ENCODE measurements around the gene PCNA.
"Not testable (repeated sequence)": the region's sequence is repeated elsewhere in the genome, so short reads cannot be mapped to it uniquely, and the experiment has no call there.

Gene PCNA

GRCh38 chr20:5088688-5089087 is 31.1 kb downstream of the PCNA start:
- no peaks in the 10 kb centered on the region for H3K79me2 ChIP-seq
- H3K4me3 ChIP-seq (ENCODE audit: low read depth, low read length), result no peak overlapping the region
- H3K36me3 ChIP-seq (ENCODE audit: control insufficient read depth, insufficient read depth, low read length), result no peaks in the 10 kb centered on the region
- no peak overlapping the region for H3K4me2 ChIP-seq (ENCODE audit: low read length)
- H3K4me1 ChIP-seq, result no peaks in the 10 kb centered on the region
- H3K27me3 ChIP-seq (ENCODE audit: control insufficient read depth, insufficient read depth, low read length), result no peaks in the 10 kb centered on the region
- no peak overlapping the region for H3K27ac ChIP-seq
- no peak overlapping the region for H2AFZ ChIP-seq
- TF ChIP-seq CTCF (IDR thresholded peaks at IDR 0.05), result no peak
- H3K9me3 ChIP-seq (ENCODE audit: control insufficient read depth, low read length), result no peaks in the 10 kb centered on the region
- no peak overlapping the region for H3K9ac ChIP-seq

- Histone ChIP-seq H3K4me2 (ENCODE audit: low read length) (no peak overlapping the region), H3K9ac (no peak overlapping the region), H3K9me3 (ENCODE audit: control insufficient read depth, low read length) (no peaks in the 10 kb centered on the region), H2AFZ (no peak overlapping the region), H3K27ac (no peak overlapping the region), H3K27me3 (ENCODE audit: control insufficient read depth, insufficient read depth, low read length) (no peaks in the 10 kb centered on the region), H3K79me2 (no peaks in the 10 kb centered on the region), H3K4me1 (no peaks in the 10 kb centered on the region), H3K36me3 (ENCODE audit: control insufficient read depth, insufficient read depth, low read length) (no peaks in the 10 kb centered on the region), H3K4me3 (ENCODE audit: low read depth, low read length) (no peak overlapping the region)
- TF ChIP-seq CTCF (IDR thresholded peaks at IDR 0.05), result no peak
Measured at GRCh38 chr20:5085380-5085779, 34.4 kb downstream of the PCNA start.

- Histone ChIP-seq H3K4me2 (ENCODE audit: low read length) (no peak overlapping the region), H3K4me1 (no peaks in the 10 kb centered on the region), H3K27me3 (ENCODE audit: control insufficient read depth, insufficient read depth, low read length) (no peaks in the 10 kb centered on the region), H3K36me3 (ENCODE audit: control insufficient read depth, insufficient read depth, low read length) (no peaks in the 10 kb centered on the region), H3K9ac (no peak overlapping the region), H2AFZ (no peak overlapping the region), H3K27ac (no peak overlapping the region), H3K9me3 (ENCODE audit: control insufficient read depth, low read length) (no peaks in the 10 kb centered on the region), H3K79me2 (no peaks in the 10 kb centered on the region), H3K4me3 (ENCODE audit: low read depth, low read length) (no peak overlapping the region)
- TF ChIP-seq CTCF (IDR thresholded peaks at IDR 0.05), result no peak
Measured at GRCh38 chr20:5080384-5080877, 39.3 kb downstream of the PCNA start.

- no peak for TF ChIP-seq CTCF (IDR thresholded peaks at IDR 0.05)
- Histone ChIP-seq H3K27ac (peak overlapping the region; percentile 39), H3K4me1 (no peaks in the 10 kb centered on the region), H3K4me3 (ENCODE audit: low read depth, low read length) (no peak overlapping the region), H2AFZ (no peak overlapping the region), H3K36me3 (ENCODE audit: control insufficient read depth, insufficient read depth, low read length) (no peaks in the 10 kb centered on the region), H3K79me2 (no peaks in the 10 kb centered on the region), H3K27me3 (ENCODE audit: control insufficient read depth, insufficient read depth, low read length) (no peaks in the 10 kb centered on the region), H3K9me3 (ENCODE audit: control insufficient read depth, low read length) (no peaks in the 10 kb centered on the region), H3K4me2 (ENCODE audit: low read length) (no peak overlapping the region), H3K9ac (no peak overlapping the region)
Measured at GRCh38 chr20:5078399-5078958, 41.3 kb downstream of the PCNA start.

- Histone ChIP-seq H3K27ac (peak overlapping the region; percentile 39), H3K4me1 (no peaks in the 10 kb centered on the region), H3K79me2 (no peaks in the 10 kb centered on the region), H3K9me3 (ENCODE audit: control insufficient read depth, low read length) (no peaks in the 10 kb centered on the region), H3K27me3 (ENCODE audit: control insufficient read depth, insufficient read depth, low read length) (no peaks in the 10 kb centered on the region), H3K4me2 (ENCODE audit: low read length) (no peak overlapping the region), H2AFZ (no peak overlapping the region), H3K9ac (no peak overlapping the region), H3K36me3 (ENCODE audit: control insufficient read depth, insufficient read depth, low read length) (no peaks in the 10 kb centered on the region), H3K4me3 (ENCODE audit: low read depth, low read length) (no peak overlapping the region)
- no peak for TF ChIP-seq CTCF (IDR thresholded peaks at IDR 0.05)
Measured at GRCh38 chr20:5077761-5078387, 41.9 kb downstream of the PCNA start.

GRCh38 chr20:5076913-5077312 is 42.8 kb downstream of the PCNA start:
- not testable (repeated sequence) for H3K36me3 ChIP-seq (ENCODE audit: control insufficient read depth, insufficient read depth, low read length); H3K4me2 ChIP-seq (ENCODE audit: low read length); H3K79me2 ChIP-seq; H2AFZ ChIP-seq; H3K9me3 ChIP-seq (ENCODE audit: control insufficient read depth, low read length); H3K4me1 ChIP-seq; H3K27ac ChIP-seq; H3K27me3 ChIP-seq (ENCODE audit: control insufficient read depth, insufficient read depth, low read length); H3K4me3 ChIP-seq (ENCODE audit: low read depth, low read length); H3K9ac ChIP-seq

Measured in parathyroid adenoma (tissue), 2 donors.